Lower leg skin (tissue), 4 donors: ENCODE results near the gene MBD5. TPM values are rescaled to one million over a fixed set of nuclear protein-coding genes. Genes with fewer than 3 reads are reported as not detected.

Experiments
- DNase-seq, 2 donors: peaks; one replicate each; pipeline ENCODE4 v3.0.0-alpha.2; 2019; ENCODE audit warnings: low spot score in 2 of 2
- H3K4me3 ChIP-seq: fragments of 200-600 bp; sonication (generic); 2 replicates; pipeline ENCODE4 v1.5.1; 2017; ENCODE audit warnings: mild to moderate bottlenecking, low read depth; ENCODE audit not compliant: poor library complexity, severe bottlenecking
- POLR2A ChIP-seq, 2 donors: fragments of 450-650 bp; IDR thresholded peaks; one replicate each; pipeline ENCODE4 v1.6.1; 2016 to 2017; ENCODE audit warnings: antibody characterized with exemption in 2 of 2, mild to moderate bottlenecking in 1 of 2, moderate library complexity in 1 of 2
- WGBS, 2 donors: methylation state at CpG; one replicate each; pipeline ENCODE4 v1.1.5; 2018; 5-methylcytosine and 5-hydroxymethylcytosine counted together
- intact Hi-C: fragments of 100-400 bp; cut with DNase I; formaldehyde crosslinking; loops from one replicate; pipeline ENCODE4 v1.15.0; 2023; ENCODE audit warnings: low total_unique reads
- total RNA-seq, 4 donors: library from RNA; depleted of rRNA; stranded (reverse); fragments of >200 nt; gene quantifications; one replicate each; pipeline ENCODE4 v1.1.0, GENCODE V29; 2016
- TF ChIP-seq, protein P1 (sequence below), 3 donors: fragments of 450-650 bp; IDR thresholded peaks; one replicate each; pipeline ENCODE4 v1.5.1; 2016; ENCODE audit warnings: antibody characterized with exemption in 3 of 3, mild to moderate bottlenecking in 3 of 3, moderate library complexity in 2 of 3

The MBD5 gene
- total RNA-seq, 4 donors from 2014 or later: 13.5 to 22.3 (median 17.4) TPM

DNA sequence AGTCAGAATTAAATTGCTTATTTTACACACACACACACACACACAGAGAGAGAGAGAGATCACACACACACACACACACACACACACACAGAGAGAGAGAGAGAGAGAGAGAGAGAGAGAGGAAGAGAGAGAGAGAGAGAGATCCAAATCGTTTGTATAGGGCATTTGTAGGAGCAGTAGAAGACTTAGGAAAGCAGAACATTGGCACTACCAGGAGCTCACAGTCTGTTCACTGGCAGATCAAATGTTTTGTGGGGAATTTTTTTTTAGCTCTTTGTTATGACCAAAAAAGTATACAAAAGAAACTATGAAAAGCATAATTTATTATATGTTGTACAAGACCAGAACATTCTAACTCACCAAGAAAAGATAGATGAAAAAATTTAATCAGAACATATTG lies 81.8 kb downstream of the MBD5 start:
- WGBS, 2 donors: 16 to 24% methylated on average over 1 of the region's 1 CpG
- intact Hi-C loops: no loop called here

DNA sequence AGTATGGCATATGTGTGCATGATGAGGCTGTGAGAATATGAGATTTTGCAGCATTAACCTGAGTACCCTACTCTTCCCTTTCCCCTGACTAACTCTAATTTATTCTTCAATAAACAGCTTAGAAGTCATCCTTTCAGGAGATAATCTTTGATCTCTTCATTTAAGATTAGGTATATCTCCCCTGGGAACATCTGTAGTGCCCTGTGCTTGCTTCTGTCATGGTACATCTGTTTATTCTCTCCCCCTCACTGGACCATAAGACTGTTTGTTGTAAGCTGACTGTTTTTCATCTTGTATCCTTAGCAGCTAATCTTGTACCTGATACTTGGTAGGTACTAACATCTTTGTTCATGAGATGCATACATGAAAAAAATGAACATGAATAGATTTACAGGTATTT lies 83.1 kb downstream of the MBD5 start:
- TF ChIP-seq POLR2A (IDR thresholded peaks at IDR 0.05): no peak
- TF ChIP-seq, protein P1, sequence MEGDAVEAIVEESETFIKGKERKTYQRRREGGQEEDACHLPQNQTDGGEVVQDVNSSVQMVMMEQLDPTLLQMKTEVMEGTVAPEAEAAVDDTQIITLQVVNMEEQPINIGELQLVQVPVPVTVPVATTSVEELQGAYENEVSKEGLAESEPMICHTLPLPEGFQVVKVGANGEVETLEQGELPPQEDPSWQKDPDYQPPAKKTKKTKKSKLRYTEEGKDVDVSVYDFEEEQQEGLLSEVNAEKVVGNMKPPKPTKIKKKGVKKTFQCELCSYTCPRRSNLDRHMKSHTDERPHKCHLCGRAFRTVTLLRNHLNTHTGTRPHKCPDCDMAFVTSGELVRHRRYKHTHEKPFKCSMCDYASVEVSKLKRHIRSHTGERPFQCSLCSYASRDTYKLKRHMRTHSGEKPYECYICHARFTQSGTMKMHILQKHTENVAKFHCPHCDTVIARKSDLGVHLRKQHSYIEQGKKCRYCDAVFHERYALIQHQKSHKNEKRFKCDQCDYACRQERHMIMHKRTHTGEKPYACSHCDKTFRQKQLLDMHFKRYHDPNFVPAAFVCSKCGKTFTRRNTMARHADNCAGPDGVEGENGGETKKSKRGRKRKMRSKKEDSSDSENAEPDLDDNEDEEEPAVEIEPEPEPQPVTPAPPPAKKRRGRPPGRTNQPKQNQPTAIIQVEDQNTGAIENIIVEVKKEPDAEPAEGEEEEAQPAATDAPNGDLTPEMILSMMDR (IDR thresholded peaks at IDR 0.05): no peak
- DNase-seq: no peak
- intact Hi-C loops: no loop called here

More for the DNA sequence above, 81.8 kb downstream of the MBD5 start:
- no peak for DNase-seq
- H3K4me3 ChIP-seq: no peak overlapping the region
- TF ChIP-seq, protein P1 (IDR thresholded peaks at IDR 0.05): no peak
- TF ChIP-seq POLR2A (IDR thresholded peaks at IDR 0.05): no peak

DNA sequence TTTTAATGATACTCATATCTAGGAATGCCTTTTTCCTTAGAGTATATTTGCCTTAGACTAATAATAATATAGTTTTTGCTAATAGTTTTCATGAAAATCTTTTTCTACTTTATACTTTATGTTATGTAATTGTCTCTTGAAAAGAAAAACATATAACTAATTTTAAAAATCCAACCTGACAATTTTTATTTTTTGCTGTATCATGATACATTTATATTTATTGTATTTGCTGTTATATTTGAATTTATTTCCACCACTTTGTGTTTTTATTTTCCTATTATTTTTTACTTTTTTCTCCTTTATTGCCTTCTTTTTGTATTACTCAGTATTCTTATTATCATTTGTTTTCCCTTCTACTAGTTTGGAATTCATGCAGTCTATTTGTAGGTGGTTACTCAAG lies 85.4 kb downstream of the MBD5 start:
- no peak overlapping the region for H3K4me3 ChIP-seq
- intact Hi-C loops: no loop called here
- DNase-seq: no peak
- TF ChIP-seq, protein P1 (IDR thresholded peaks at IDR 0.05): no peak
- no peak for TF ChIP-seq POLR2A (IDR thresholded peaks at IDR 0.05)

More for the DNA sequence above, 83.1 kb downstream of the MBD5 start:
- no peak overlapping the region for H3K4me3 ChIP-seq

DNA sequence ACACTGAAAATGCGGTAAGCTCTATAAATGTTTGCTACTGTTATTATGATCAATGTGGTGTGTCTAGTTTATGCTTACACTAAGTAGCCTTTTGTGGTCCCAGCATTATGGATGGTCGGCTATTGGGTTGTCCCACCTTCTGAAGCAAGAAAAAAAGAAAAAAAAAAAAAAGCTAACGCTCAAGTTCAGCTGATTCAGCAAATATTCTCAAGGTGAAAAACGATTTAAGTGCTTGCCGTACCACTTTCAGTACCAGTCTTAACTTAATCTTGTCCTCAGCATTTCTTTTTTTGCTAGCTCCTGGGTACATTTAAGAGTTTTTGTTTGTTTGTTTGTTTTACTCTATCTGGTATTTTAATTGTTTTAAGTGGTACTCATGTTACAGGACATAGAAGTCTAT lies 87.5 kb downstream of the MBD5 start:
- H3K4me3 ChIP-seq: no peak overlapping the region
- no peak for DNase-seq
- WGBS, 2 donors: 94 to 97% methylated on average over 5 of the region's 5 CpGs
- TF ChIP-seq, protein P1 (IDR thresholded peaks at IDR 0.05): no peak
- no peak for TF ChIP-seq POLR2A (IDR thresholded peaks at IDR 0.05)
- intact Hi-C loops: no loop called here

DNA sequence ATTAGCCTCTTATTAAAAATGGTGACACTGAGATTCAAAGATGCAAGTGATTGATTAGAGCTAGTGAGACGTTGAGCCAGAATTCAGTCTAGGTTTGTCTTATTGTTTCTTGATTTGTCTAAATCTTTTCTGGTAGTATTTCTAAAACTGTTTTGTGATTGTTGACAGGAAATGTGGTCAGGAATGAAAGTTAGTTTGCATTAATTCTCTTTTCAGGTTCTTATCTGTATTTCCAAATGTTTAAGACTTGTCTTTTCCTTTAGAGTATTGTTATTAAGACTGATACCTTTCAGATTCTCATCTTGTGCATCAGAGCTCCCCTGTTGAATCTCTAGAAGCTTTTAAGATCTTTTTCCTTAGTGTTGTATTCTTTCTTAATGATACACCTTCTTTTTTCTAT lies 89.3 kb downstream of the MBD5 start:
- intact Hi-C loops: no loop called here
- TF ChIP-seq POLR2A (IDR thresholded peaks at IDR 0.05): no peak
- TF ChIP-seq, protein P1 (IDR thresholded peaks at IDR 0.05): no peak
- no peak overlapping the region for H3K4me3 ChIP-seq
- 79 to 89% methylated on average over 1 of the region's 1 CpG for WGBS, 2 donors
- no peak for DNase-seq

DNA sequence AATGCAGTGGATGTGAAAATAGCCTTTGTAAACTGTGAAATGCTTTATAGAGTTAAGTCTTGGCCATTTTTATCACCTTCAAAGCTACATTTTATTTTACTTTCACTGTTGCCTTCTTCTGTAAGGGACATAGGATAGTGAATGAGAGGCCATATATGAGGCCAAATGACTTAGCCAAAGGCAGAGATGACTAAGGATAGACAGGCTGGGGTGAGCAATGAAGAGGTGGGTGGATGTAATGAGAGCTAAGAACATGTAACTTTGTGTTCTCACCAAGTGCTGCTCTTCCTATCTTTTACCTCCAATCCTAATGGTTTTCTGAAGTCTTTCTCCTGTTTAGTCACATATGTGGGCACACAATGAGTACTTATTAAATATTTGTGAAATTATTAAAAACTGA lies 101.9 kb downstream of the MBD5 start:
- intact Hi-C loops: loop anchor here (5.0 kb wide), 1 partner anchor 1580 kb away; no protein-coding TSS in a partner anchor
- no peak for DNase-seq
- TF ChIP-seq, protein P1 (IDR thresholded peaks at IDR 0.05): no peak
- no peak for TF ChIP-seq POLR2A (IDR thresholded peaks at IDR 0.05)

More for the DNA sequence above, 101.9 kb downstream of the MBD5 start:
- H3K4me3 ChIP-seq: no peak overlapping the region
